Trophoblast cell (in vitro differentiated cells and primary cell): Measurements from ENCODE around the gene DNAJC17.

Experiments
- DNase-seq, 2 donors: peaks; one replicate each; pipeline ENCODE4 v3.0.0-alpha.2; 2016
- H2AFZ ChIP-seq: 2 replicates; pipeline ENCODE4 v1.6.1; 2013; ENCODE audit warnings: low read length, moderate library complexity, mild to moderate bottlenecking; ENCODE audit not compliant: insufficient read depth, poor library complexity
- H2AK5ac ChIP-seq: 2 replicates; pipeline ENCODE4 v1.6.1; 2013; ENCODE audit warnings: mild to moderate bottlenecking, low read length
- H2BK120ac ChIP-seq: 2 replicates; pipeline ENCODE4 v1.6.1; 2013; ENCODE audit warnings: low read length, mild to moderate bottlenecking, moderate library complexity; ENCODE audit not compliant: insufficient read depth, poor library complexity
- H2BK12ac ChIP-seq: 2 replicates; pipeline ENCODE4 v1.6.1; 2013; ENCODE audit warnings: mild to moderate bottlenecking, low read length, moderate library complexity
- H2BK5ac ChIP-seq: 2 replicates; pipeline ENCODE4 v1.6.1; 2013; ENCODE audit warnings: low read length, low read depth, moderate library complexity, mild to moderate bottlenecking; ENCODE audit not compliant: poor library complexity
- H3K14ac ChIP-seq: 2 replicates; pipeline ENCODE4 v1.6.1; 2013; ENCODE audit warnings: mild to moderate bottlenecking, low read length
- H3K18ac ChIP-seq: 2 replicates; pipeline ENCODE4 v1.6.1; 2013; ENCODE audit warnings: mild to moderate bottlenecking, low read length
- H3K23ac ChIP-seq: 2 replicates; pipeline ENCODE4 v1.6.1; 2013; ENCODE audit warnings: low read length
- H3K27ac ChIP-seq: 2 replicates; pipeline ENCODE4 v1.5.1; 2013; ENCODE audit warnings: low read depth, mild to moderate bottlenecking, inconsistent platforms, low read length, moderate library complexity
- H3K27me3 ChIP-seq: 2 replicates; pipeline ENCODE4 v1.6.1; 2013; ENCODE audit warnings: inconsistent platforms, mild to moderate bottlenecking, low read length, moderate library complexity; ENCODE audit not compliant: insufficient read depth
- H3K36me3 ChIP-seq, 2 experiments: 1 replicate in 1 of 2; 2 replicates in 1 of 2; pipeline ENCODE4 v1.6.1; 2013; ENCODE audit warnings: low read length in 2 of 2, mild to moderate bottlenecking in 2 of 2, moderate library complexity in 1 of 2; ENCODE audit not compliant: insufficient read depth in 2 of 2, control insufficient read depth in 1 of 2
- H3K4ac ChIP-seq: 2 replicates; pipeline ENCODE4 v1.6.1; 2013; ENCODE audit warnings: low read depth, mild to moderate bottlenecking, low read length, moderate library complexity
- H3K4me1 ChIP-seq, 2 experiments: 1 replicate in 1 of 2; 2 replicates in 1 of 2; pipeline ENCODE4 v1.6.1; 2013; ENCODE audit warnings: low read length in 2 of 2, mild to moderate bottlenecking in 2 of 2, moderate library complexity in 1 of 2; ENCODE audit not compliant: insufficient read depth in 2 of 2, control insufficient read depth in 1 of 2
- H3K4me2 ChIP-seq: 2 replicates; pipeline ENCODE4 v1.6.1; 2013; ENCODE audit warnings: inconsistent platforms, mild to moderate bottlenecking, low read length, moderate library complexity
- H3K4me3 ChIP-seq: 2 replicates; pipeline ENCODE4 v1.5.1; 2013; ENCODE audit warnings: mild to moderate bottlenecking, low read depth, low read length, inconsistent platforms
- H3K79me1 ChIP-seq: one replicate; pipeline ENCODE4 v1.6.1; 2013; ENCODE audit warnings: low read length
- H3K79me2 ChIP-seq: 2 replicates; pipeline ENCODE4 v1.6.1; 2013; ENCODE audit warnings: low read length, mild to moderate bottlenecking; ENCODE audit not compliant: control insufficient read depth, insufficient read depth, poor library complexity
- H3K9ac ChIP-seq: 2 replicates; pipeline ENCODE4 v1.6.1; 2013; ENCODE audit warnings: mild to moderate bottlenecking, low read length
- H3K9me3 ChIP-seq: 2 replicates; pipeline ENCODE4 v1.6.1; 2013; ENCODE audit warnings: low read depth, mild to moderate bottlenecking, control low read depth, inconsistent platforms, low read length; ENCODE audit not compliant: insufficient read depth
- H4K12ac ChIP-seq: 2 replicates; pipeline ENCODE4 v1.6.1; 2013; ENCODE audit warnings: low read depth, mild to moderate bottlenecking, low read length, moderate library complexity
- H4K8ac ChIP-seq: 2 replicates; pipeline ENCODE4 v1.6.1; 2013; ENCODE audit warnings: low read depth, mild to moderate bottlenecking, low read length, moderate library complexity
- H4K91ac ChIP-seq: one replicate; pipeline ENCODE4 v1.6.1; 2013; ENCODE audit warnings: low read depth, mild to moderate bottlenecking, low read length, moderate library complexity
- WGBS: extraction: QIAGEN DNeasy Blood & Tissue Kit; methylation state at CpG from one replicate; pipeline ENCODE4 v1.1.7; 2013; ENCODE audit warnings: missing lambda C conversion rate; ENCODE audit not compliant: insufficient read length, insufficient coverage; ENCODE audit errors: extremely low coverage; 5-methylcytosine and 5-hydroxymethylcytosine counted together

DNAJC17 gene

GRCh38 chr15:40756938-40757337 lies 50.3 kb downstream of the DNAJC17 start:
- H2BK120ac ChIP-seq, result no peak overlapping the region
- no peak overlapping the region for H3K4me3 ChIP-seq
- no peak overlapping the region for H4K91ac ChIP-seq
- no peak overlapping the region for H3K4ac ChIP-seq
- H3K18ac ChIP-seq, result no peak overlapping the region
- no peak overlapping the region for H2BK12ac ChIP-seq
- H3K36me3 ChIP-seq, result peaks cover 1 to 3% of the 10 kb centered on the region in 2 experiments
- H4K8ac ChIP-seq, result no peak overlapping the region
- H3K79me1 ChIP-seq, result peaks cover 9% of the 10 kb centered on the region
- H3K14ac ChIP-seq, result no peak overlapping the region
- no peak for DNase-seq
- H3K9me3 ChIP-seq, result no peaks in the 10 kb centered on the region
- H3K27ac ChIP-seq, result no peak overlapping the region
- no peak overlapping the region for H2BK5ac ChIP-seq
- no peak overlapping the region for H3K4me2 ChIP-seq
- H3K23ac ChIP-seq, result no peak overlapping the region
- H3K9ac ChIP-seq, result no peak overlapping the region
- H4K12ac ChIP-seq, result no peak overlapping the region
- H3K4me1 ChIP-seq, result peaks cover 4 to 12% of the 10 kb centered on the region in 2 experiments
- no CpG with 5 or more reads among the region's 6 CpGs for WGBS
- no peak overlapping the region for H2AFZ ChIP-seq
- no peaks in the 10 kb centered on the region for H3K27me3 ChIP-seq
- H2AK5ac ChIP-seq, result no peak overlapping the region
- H3K79me2 ChIP-seq, result peaks cover 5% of the 10 kb centered on the region

- peak overlapping the region; percentile 86 for H3K27ac ChIP-seq
- H3K9ac ChIP-seq, result no peak overlapping the region
- H3K4me3 ChIP-seq, result no peak overlapping the region
- no peak overlapping the region for H2BK5ac ChIP-seq
- peaks cover 5% of the 10 kb centered on the region for H3K79me2 ChIP-seq
- H3K9me3 ChIP-seq, result no peaks in the 10 kb centered on the region
- H3K4me2 ChIP-seq, result peak overlapping the region; percentile 75
- H3K14ac ChIP-seq, result no peak overlapping the region
- no peak overlapping the region for H2AK5ac ChIP-seq
- peaks cover 10 to 12% of the 10 kb centered on the region in 2 experiments for H3K36me3 ChIP-seq
- no peak overlapping the region for H4K12ac ChIP-seq
- no peaks in the 10 kb centered on the region for H3K27me3 ChIP-seq
- H4K8ac ChIP-seq, result peak overlapping the region; percentile 5
- H2BK120ac ChIP-seq, result no peak overlapping the region
- no peak overlapping the region for H3K18ac ChIP-seq
- DNase-seq, result no peak
- H2BK12ac ChIP-seq, result no peak overlapping the region
- H4K91ac ChIP-seq, result peak overlapping the region; percentile 77
- WGBS, result no CpG with 5 or more reads among the region's 10 CpGs
- H3K23ac ChIP-seq, result no peak overlapping the region
- H3K4me1 ChIP-seq, result peaks cover 4 to 12% of the 10 kb centered on the region in 2 experiments
- no peak overlapping the region for H3K4ac ChIP-seq
- no peak overlapping the region for H2AFZ ChIP-seq
- peaks cover 9% of the 10 kb centered on the region for H3K79me1 ChIP-seq
Measured at GRCh38 chr15:40755812-40756208, 51.5 kb downstream of the DNAJC17 start.

GRCh38 chr15:40754883-40755811 lies 52.1 kb downstream of the DNAJC17 start, which contains the start of gene RMDN3:
Gene RMDN3 (minus strand): TSS chr15:40755254. CDS start chr15:40754783, 471 bp downstream.
- peak within 1 kb of the TSS; percentile 75 for H3K4me2 ChIP-seq
- no peaks in the 10 kb centered on the region for H3K9me3 ChIP-seq
- DNase-seq, result peak; percentile 93 to 99
- H3K9ac ChIP-seq, result peak within 1 kb of the TSS; percentile 90
- H2BK12ac ChIP-seq, result no peak within 1 kb of the TSS
- H3K4me3 ChIP-seq, result peak within 1 kb of the TSS; percentile 96
- no peaks in the 10 kb centered on the region for H3K27me3 ChIP-seq
- H3K14ac ChIP-seq, result peak within 1 kb of the TSS; percentile 80
- H3K4me1 ChIP-seq, result peaks cover 4 to 12% of the 10 kb centered on the region in 2 experiments
- peak within 1 kb of the TSS; percentile 95 for H2BK5ac ChIP-seq
- H3K18ac ChIP-seq, result peak within 1 kb of the TSS; percentile 94
- H2AK5ac ChIP-seq, result peak within 1 kb of the TSS; percentile 60
- no peak within 1 kb of the TSS for H3K23ac ChIP-seq
- H4K91ac ChIP-seq, result peak within 1 kb of the TSS; percentile 81
- H3K27ac ChIP-seq, result peak within 1 kb of the TSS; percentile 86
- H2BK120ac ChIP-seq, result peak within 1 kb of the TSS; percentile 78
- H3K79me1 ChIP-seq, result peaks cover 9% of the 10 kb centered on the region
- peaks cover 5% of the 10 kb centered on the region for H3K79me2 ChIP-seq
- peak within 1 kb of the TSS; percentile 93 for H4K12ac ChIP-seq
- no CpG with 5 or more reads among the region's 66 CpGs for WGBS
- peak within 1 kb of the TSS; percentile 100 for H2AFZ ChIP-seq
- peak within 1 kb of the TSS; percentile 97 for H4K8ac ChIP-seq
- peaks cover 14 to 17% of the 10 kb centered on the region in 2 experiments for H3K36me3 ChIP-seq
- H3K4ac ChIP-seq, result peak within 1 kb of the TSS; percentile 61

GRCh38 chr15:40754574-40754882 lies 52.7 kb downstream of the DNAJC17 start:
- Histone ChIP-seq H2AFZ (peak overlapping the region; percentile 100), H4K12ac (peak overlapping the region; percentile 81), H3K14ac (no peak overlapping the region), H2BK12ac (no peak overlapping the region), H3K79me1 (peaks cover 9% of the 10 kb centered on the region), H3K4ac (peak overlapping the region; percentile 59), H2AK5ac (peak overlapping the region; percentile 60), H3K9me3 (no peaks in the 10 kb centered on the region), H4K8ac (peak overlapping the region; percentile 97), H2BK120ac (peak overlapping the region; percentile 34), H3K9ac (peak overlapping the region; percentile 90), H3K23ac (no peak overlapping the region), H3K4me2 (peak overlapping the region; percentile 64), H3K27ac (no peak overlapping the region), H4K91ac (peak overlapping the region; percentile 81), H3K18ac (peak overlapping the region; percentile 94), H3K36me3 (peaks cover 16 to 17% of the 10 kb centered on the region in 2 experiments), H3K4me3 (peak overlapping the region; percentile 96), H2BK5ac (no peak overlapping the region), H3K27me3 (no peaks in the 10 kb centered on the region), H3K79me2 (peaks cover 5% of the 10 kb centered on the region), H3K4me1 (peaks cover 4 to 12% of the 10 kb centered on the region in 2 experiments)
- no CpG with 5 or more reads among the region's 22 CpGs for WGBS
- DNase-seq, result peak; percentile 62 to 68
